Stimulated activated CD8-positive, alpha-beta memory T cell treated with anti-CD3 and anti-CD28 coated beads, Interleukin-15, amount 100 ng/mL, for 4 hours (primary cell): ENCODE results near the gene SLC39A9.
"Not testable (repeated sequence)": the region's sequence is repeated elsewhere in the genome, so short reads cannot be mapped to it uniquely, and the experiment has no call there.

Experiments used
- DNase-seq, 2 donors: peaks; one replicate each; pipeline ENCODE4 v3.0.0-alpha.2; 2020; ENCODE audit warnings: low read depth in 2 of 2

The SLC39A9 gene

DNA sequence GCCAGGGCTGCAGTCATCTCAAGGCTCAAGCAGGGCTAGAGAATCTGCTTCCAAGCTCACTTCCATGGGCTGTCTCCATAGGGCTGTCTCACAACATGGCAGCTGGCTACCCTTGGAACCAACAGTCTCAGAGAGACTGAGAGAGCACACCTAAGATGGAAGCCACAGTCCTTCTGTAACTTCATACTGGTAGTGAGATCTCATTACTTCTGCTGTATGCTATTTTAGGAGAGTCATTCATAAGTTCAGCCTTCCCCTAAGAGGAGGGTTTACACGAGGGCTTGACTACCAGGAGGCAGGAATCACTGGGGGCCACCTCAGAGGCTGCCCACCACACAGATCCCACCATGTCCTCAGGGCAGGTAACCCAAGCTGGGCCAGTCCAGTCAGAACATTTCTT, 30.1 kb upstream of the SLC39A9 start:
- no peak for DNase-seq

DNA sequence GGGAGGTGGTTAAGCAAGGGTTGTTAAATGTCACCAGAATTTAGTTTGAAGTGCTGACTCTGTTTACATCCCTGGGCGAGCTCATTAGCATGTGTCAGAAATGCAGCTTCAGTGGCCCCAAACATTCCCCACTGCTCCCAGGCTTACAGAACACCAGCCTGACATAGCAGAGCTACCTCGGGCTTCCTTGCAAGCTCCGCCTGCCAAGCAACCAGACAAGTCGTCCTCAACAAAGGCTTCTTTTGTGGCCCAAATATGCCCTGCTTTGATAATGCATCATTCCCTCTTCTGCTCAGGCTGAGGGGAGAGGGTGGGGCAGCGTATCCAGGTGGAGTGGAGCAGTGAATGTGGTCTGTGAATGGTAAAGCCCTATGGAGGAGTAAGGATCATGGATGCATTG, 28.4 kb upstream of the SLC39A9 start:
- DNase-seq = no peak

DNA sequence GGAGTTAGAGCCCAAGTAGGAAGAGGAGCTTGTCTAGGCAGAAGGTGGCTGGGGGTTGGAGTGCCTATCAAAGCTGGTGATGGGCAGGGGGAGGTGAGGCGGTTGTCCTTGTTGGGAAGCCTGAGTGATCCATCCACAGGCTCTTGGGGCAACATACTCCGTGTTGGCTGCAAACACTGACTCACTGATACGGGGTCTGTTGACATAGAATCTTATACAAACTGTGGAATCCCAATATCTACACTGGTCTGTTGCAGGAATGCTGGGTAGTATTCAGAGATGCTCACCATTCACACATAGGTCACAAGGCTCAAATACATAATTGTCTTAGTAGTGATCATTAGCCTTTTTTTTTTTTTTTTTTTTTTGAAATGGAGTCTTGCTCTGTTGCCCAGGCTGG, 26.3 kb upstream of the SLC39A9 start:
- DNase-seq = no peak

DNA sequence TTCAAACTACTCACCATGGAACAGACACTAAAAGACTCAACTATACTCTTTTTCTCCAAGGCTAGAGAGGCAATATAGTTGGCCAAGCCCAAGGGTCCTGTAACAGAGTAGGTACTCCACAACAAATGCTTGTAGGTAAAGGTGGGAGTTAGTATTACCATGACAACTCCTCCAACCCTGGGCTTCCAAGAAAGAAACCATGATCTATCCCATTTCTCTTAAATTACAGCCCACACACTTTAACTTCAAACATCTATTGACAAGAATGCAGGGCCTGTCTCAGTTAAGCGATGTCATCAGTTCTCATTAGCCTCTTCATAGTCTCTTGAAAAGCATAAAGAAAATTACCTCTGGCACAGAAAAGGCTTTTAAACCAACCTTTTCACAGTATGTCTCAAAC, 25.4 kb upstream of the SLC39A9 start:
- no peak for DNase-seq

DNA sequence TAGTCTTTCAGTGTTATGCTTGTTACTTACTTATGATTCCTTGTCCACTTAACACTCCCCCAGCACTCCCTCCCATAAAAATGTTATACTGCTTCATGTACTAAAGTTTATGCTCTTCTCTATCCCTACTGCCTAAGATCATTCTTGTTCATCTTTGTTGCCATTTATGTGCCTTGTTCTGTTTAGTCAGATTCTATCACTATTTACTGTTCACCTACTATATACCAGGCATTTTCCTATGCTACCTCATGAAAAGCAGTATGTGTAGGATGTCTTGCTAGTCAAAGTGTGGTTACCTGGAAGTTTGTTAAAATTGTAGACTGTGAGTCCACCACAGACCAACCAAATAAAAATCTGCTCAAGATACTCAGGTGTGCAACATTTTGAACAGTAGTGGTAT, 24.3 kb upstream of the SLC39A9 start:
- DNase-seq = no peak

DNA sequence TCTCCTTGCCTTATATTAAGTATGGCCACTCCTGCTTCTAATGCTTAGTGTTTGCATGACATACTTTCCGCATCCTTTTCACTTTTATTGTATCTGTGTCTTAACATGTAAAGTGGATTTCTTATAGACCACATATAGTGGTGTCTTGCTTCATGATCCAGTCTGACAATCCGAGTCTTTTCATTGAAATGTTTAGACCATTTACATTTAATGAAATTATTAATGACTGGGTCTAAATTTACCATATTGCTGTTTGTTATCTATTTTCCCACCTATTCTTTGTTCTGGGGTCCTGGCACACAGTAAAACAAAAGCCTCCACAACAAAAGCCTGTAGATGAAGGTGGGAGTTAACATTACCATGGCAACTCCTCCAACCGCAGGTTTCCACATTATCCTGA, 23.3 kb upstream of the SLC39A9 start:
- DNase-seq = no peak

DNA sequence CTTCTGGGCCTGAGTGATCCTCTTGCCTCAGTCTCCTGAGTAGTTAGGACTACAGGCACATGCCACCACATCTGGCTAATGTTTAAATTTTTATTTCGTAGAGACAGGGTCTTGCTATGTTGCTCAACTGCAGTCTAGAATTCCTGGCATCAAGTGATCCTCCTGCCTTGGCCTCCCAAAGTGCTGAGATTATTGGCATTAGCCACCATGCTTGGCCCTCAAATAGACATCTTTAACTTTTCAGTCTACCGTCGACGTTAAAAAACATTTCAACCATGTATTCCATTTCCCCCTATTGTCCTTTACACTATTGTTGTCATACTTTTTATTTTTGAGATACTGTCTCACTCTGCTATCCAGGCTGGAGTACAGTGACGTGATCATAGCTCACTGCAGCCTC, 22.8 kb upstream of the SLC39A9 start:
- no peak for DNase-seq

DNA sequence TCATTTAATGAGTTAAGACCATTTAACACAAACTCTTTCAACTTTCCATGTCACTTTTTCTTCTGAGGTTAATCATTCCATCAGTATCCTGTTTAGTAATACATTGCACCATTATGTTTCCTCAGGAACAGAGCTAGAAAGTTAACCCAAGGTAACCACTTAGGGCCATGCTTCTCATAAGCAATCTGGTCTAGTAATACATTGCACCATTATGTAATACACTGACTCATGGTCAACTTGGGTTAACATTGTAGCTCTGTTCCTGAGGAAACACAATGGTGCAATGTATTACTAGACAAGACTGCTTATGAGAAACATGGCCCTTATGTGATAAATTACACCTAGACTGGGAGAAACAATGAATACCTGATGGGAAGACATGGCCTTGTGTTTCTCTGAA, 22.1 kb upstream of the SLC39A9 start:
- no peak for DNase-seq

DNA sequence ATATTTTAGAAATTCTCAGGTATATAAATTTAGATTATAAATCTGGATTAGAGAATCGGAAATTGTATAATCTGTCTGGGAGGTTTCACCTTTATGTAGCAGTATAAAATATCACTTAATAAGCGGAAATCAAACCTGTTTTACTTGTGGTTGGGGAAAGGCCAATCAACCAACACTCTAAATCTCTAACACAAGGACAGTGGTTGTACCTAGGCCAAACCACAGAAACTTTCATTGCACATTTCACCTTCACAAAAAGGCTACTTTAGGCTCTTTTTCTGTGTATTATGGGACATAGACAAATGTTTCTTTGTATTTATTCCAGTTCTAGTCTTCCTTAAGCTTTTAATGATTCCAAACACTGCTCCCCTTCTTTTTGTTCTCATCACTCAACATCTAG, 20.2 kb upstream of the SLC39A9 start:
- no peak for DNase-seq

DNA sequence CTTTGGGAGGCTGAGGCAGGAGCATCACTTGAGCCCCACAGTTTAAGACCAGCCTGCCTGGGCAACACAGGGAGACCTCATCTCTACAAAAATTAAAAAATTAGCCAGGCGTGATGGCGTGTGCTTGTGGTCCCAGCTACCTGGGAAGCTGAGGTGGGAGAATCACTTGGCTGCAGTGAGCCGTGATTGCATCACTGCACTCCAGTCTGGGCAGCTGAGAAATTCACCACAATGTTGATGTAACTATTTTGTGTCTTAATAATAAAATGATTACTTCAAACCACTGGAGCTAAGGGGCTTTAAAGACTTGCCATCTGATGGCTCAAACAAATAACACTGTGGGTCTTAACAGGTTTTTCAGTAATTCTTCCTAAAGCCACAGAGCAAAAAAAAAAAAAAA, 11.2 kb upstream of the SLC39A9 start:
- DNase-seq = no peak

DNA sequence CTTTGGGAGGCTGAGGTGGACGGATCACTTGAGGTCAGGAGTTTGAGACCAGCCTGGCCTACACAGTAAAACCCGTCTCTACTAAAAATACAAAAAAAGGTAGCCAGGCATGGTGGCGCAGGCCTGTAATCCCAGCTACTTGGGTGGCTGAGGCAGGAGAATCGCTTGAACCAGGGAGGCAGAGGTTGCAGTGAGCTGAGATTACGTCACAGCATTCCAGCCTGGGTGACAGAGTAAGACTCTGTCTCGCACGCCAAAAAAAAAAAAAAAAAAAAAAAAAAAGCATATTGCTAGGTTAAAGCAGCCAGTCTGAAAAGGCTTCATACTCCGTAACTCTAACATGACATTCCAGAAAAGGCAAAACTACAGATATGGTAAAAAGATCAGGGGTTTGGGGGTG, 7.1 kb upstream of the SLC39A9 start:
- not testable (repeated sequence) for DNase-seq

DNA sequence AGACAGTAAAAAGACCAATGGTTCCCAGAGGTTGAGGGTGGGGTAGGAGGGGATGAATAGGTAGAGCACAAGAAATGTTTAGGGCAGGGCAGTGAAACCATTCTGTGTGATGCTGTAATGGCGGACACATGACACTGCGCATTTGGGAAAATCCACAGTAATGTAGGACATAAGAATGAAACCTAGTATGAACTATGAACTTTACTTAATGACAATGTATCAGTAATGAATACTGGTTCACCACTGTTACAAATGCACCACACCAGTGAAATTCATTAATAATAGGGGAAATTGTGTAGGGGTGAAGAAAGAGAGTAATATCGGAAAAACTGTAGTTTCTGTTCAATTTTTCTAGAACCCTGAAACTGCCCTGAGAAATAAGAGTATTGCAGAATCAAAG, 6.0 kb upstream of the SLC39A9 start:
- DNase-seq = no peak

DNA sequence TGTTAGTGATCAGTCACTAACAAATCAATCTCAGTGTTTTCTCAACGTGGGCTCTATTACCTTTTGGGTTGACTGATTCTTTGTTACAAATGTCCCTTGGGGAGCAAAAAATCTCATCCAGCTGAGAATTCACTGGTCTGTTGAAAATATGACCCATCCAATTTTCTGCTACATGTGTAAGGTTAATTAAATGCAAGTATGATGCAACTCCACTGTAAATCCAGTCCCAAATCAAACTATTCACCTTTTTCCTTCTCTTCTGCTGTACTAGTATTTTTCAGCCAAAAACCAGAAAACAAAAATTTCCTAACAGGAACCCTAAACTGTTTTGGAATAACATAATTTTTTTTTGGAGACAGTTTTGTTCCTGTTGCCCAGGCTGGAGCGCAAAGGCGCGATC, 2.6 kb upstream of the SLC39A9 start:
- no peak for DNase-seq

DNA sequence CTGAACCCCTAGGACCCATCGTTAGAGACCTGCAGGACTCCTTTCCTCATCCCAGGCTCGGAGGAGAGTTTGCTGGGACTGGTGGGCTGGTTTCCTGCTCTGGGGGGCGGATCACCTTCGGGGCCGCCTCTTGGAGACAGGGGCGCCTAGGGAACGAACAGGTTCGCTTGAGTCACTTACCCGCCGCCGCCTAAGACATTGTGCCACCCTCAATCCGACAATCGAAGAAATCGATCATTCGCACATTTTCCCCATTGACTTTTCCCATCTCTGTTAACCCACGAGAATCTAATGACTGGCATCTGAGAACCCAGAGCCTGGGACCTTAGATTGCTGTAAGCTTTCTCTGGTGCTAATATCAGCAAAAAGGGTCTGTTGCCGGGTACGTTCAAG, 322 bp downstream of the SLC39A9 start:
- peak in 1 of 2 donors; percentile 35 for DNase-seq

DNA sequence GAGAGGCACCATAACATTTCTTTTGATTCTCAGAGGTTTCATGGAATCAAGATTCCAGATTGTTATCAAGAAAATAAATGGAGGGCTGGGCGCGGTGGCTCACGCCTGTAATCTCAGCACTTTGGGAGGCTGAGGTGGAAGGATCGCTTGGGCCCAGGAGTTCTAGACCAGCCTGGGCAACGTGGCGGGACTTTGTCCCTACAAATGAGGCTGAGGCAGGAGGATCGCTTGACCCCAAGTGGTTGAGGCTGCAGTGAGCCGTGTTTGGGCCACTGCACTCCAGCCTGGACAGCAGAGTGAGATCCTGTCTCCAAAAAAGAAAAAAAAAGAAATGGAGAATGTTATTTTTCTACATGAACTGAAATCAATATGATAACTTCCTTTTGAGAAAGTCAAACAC, 1.3 kb downstream of the SLC39A9 start:
- no peak for DNase-seq

DNA sequence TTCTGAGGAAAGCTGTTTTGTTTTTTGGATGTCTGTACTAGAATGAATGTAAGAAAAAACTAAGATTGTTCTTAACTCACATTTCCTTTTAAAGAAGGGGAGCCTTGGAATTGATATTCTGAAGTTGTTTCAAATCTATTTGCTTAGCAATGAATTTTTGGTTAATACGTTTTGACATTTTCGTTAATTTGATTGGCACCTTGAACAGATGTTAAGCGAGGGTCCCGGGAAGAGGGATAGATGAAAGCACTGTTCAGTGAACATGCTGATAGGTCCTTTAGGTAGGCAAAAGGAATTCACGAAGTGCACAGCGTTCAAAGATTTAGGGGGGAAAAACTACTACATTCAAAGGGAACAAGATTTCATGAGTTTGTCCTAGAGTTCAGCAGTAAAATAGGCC, 1.7 kb downstream of the SLC39A9 start:
- DNase-seq = no peak

DNA sequence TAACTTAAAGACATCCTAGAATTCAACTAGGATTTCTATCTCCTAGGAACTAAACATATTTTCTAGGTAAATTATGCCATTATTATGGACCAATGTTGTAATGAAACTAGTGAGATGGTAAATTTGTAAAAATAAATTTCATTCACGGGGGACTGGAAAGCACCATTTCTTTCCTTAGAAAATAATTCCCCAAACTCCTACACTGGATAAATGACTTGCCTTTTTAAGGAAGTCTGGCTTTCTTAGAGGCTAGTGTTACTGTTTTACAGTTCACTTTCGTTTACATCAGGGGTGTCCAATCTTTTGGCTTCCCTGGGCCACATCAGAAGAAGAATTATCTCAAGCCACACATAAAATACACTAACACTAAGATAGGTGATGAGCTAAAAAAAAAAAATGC, 3.3 kb downstream of the SLC39A9 start:
- DNase-seq = no peak

DNA sequence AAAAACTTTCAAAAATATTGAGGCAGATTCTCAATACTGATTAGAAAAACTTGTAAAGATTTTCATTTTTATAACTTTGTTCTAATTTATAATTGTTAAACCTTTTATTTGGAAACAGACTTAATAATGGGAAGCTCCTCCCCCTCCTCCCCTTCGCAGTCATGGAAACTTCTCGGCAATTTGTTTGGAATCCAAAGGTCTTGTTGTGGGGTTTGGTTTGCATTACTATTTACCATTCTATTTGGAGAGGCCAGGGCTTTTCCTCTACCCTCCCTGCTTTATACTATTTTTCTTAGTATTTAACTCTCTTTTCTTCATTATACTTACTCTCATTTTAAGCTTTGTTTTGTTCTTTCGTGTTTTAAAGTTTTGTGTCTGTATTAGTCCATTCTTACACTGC, 6.0 kb downstream of the SLC39A9 start:
- no peak for DNase-seq

DNA sequence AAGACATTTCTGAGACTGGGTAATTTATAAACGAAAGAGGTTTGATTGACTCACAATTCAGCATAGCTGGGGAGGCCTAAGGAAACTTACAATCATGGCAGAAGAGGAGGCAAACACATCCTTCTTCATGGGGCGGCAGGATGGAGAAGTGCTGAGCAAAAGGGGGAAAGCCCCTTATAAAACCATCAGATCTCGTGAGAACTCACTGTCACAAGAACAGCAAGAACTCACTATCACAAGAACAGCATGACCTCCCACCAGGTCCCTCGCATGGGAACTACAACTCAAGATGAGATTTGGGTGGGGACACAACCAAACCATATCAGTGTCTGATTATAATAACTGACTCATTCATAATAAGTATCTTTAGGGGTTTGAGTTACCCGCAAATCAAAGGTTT, 6.4 kb downstream of the SLC39A9 start:
- no peak for DNase-seq

DNA sequence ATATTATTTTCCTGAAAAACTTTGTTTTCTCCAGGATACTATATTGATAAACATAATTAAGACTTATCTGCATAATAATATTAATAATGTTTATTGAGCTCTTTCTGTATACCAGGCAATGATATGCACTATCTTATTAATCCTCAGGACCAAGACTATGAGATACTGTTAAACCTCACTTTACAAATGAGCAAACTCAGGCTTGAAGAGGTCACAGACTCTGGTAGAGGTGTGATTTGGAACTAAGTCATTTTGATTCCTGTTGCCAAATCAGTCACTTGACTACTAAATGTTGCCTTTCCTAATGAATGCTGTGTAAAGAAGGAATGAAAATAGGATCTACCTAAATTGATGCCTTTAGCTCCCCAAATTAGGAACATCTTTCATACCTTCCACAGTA, 7.3 kb downstream of the SLC39A9 start:
- DNase-seq = no peak

DNA sequence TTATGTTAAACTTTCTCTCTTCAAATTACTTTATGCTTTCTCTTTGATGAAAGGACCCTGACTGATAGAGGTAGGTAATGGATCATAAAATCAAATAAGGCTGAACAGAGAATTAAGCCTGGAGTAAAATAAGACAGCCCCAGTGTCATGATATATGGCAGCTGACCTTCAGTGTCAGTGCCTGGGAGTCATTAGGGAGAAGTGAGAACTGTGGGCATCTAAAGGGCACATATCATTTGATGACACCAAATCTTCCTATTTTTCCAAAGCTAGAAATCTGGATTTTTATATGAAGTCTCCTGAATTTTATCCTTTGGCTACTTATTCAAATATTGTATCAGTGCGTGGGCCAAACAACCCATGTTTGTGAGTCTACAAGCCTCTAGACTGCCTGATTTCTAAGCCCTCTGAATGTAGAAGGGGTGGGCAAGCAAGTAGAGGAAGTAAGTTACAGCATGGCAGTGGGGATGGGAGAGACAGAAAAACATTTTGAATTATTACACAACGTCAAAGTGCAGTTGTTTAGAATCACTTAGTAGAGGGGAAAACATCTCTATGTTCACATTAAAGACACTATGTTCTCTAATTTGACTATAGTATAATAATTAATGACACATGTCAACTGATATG, 10.0 kb downstream of the SLC39A9 start:
- no peak for DNase-seq

DNA sequence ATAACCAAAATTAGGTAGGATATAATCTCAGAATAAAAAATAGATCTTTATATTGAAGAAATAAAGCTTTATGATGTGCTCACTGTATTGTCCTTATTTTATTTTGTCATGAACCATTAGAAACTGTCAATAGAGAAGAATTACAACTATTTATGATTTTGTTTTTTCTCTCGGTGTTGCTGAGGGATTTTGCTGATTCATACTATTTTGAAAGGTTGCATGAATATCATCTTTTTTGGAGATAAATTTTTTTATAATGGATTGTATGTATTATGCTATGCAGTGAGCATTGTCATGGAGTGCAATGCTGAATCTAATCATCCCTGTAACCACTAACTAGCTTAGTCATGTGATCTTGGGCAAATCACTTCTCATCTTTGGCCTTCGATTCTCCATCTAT, 15.0 kb downstream of the SLC39A9 start:
- DNase-seq = no peak

DNA sequence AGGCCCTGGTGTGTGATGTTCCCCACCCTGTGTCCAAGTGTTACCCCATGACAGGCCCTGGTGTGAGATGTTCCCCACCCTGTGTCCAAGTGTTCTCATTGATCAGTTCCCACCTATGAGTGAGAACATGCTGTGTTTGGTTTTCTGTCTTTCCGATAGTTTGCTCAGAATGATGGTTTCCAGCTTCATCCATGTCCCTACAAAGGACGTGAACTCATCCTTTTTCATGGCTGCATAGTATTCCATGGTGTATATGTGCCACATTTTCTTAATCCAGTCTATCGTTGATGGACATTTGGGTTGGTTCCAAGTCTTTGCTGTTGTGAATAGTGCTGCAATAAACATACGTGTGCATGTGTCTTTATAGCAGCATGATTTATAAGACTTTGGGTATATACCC, 17.6 kb downstream of the SLC39A9 start:
- DNase-seq = not testable (repeated sequence)

DNA sequence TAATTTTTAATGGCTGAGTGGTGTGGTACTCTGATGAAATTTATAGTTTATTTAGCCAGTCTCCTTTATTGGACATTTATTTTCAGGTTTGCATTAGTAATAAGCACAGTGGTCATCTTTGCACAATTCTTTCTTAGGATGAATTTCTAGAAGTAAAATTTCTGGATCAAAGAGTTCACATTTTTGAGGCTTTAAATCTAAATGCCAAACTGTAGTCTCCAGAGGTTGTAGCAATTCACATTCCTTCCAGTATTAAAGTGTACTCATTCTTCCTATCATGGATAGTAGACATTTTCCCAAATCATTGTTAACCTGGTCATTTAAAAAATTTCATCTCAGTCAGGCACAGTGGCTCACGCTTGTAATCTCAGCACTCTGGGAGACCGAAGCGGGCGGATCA, 24.8 kb downstream of the SLC39A9 start:
- DNase-seq = no peak
